ENCODE measurements around the gene RBFOX2.
"Not testable (repeated sequence)": the region's sequence is repeated elsewhere in the genome, so short reads cannot be mapped to it uniquely, and the experiment has no call there.

- not testable (repeated sequence) for TF ChIP-seq POLR2A, POLR2AphosphoS5 (IDR thresholded peaks at IDR 0.05)
- TF ChIP-seq, protein P1, sequence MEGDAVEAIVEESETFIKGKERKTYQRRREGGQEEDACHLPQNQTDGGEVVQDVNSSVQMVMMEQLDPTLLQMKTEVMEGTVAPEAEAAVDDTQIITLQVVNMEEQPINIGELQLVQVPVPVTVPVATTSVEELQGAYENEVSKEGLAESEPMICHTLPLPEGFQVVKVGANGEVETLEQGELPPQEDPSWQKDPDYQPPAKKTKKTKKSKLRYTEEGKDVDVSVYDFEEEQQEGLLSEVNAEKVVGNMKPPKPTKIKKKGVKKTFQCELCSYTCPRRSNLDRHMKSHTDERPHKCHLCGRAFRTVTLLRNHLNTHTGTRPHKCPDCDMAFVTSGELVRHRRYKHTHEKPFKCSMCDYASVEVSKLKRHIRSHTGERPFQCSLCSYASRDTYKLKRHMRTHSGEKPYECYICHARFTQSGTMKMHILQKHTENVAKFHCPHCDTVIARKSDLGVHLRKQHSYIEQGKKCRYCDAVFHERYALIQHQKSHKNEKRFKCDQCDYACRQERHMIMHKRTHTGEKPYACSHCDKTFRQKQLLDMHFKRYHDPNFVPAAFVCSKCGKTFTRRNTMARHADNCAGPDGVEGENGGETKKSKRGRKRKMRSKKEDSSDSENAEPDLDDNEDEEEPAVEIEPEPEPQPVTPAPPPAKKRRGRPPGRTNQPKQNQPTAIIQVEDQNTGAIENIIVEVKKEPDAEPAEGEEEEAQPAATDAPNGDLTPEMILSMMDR (IDR thresholded peaks at IDR 0.05), result not testable (repeated sequence)
These were observed 7.8 kb downstream of the RBFOX2 start for GRCh38 chr22:36020865-36021264.

All from breast epithelium (tissue), 3 donors.